ENCODE data around the gene SLC15A1.

The SLC15A1 gene

GRCh38 chr13:98775844-98776598, 23.5 kb upstream of the SLC15A1 start:
- TF ChIP-seq CTCF (IDR thresholded peaks at IDR 0.05; ENCODE audit: insufficient read depth, low read length, poor library complexity, severe bottlenecking): no peak
- H3K4me3 ChIP-seq (replicated peaks; ENCODE audit: low read depth, low read length): no peak overlapping the region
- DNase-seq (ENCODE audit: extremely low read depth, insufficient read length): no peak
- H3K36me3 ChIP-seq (ENCODE audit: control insufficient read depth, insufficient read depth, low read length): no peaks in the 10 kb centered on the region
- no peaks in the 10 kb centered on the region; the same call in 1 of the 2 replicates for H3K27me3 ChIP-seq (replicated peaks; ENCODE audit: control insufficient read depth, insufficient read depth, low read length)

GRCh38 chr13:98775386-98775785, 22.9 kb upstream of the SLC15A1 start:
- DNase-seq (ENCODE audit: extremely low read depth, insufficient read length): no peak
- no peak overlapping the region for H3K4me3 ChIP-seq (replicated peaks; ENCODE audit: low read depth, low read length)
- no peaks in the 10 kb centered on the region for H3K36me3 ChIP-seq (ENCODE audit: control insufficient read depth, insufficient read depth, low read length)
- TF ChIP-seq CTCF (IDR thresholded peaks at IDR 0.05; ENCODE audit: insufficient read depth, low read length, poor library complexity, severe bottlenecking): no peak
- no peaks in the 10 kb centered on the region; the same call in 1 of the 2 replicates for H3K27me3 ChIP-seq (replicated peaks; ENCODE audit: control insufficient read depth, insufficient read depth, low read length)

GRCh38 chr13:98774776-98775175, 22.3 kb upstream of the SLC15A1 start:
- Histone ChIP-seq H3K27me3 (replicated peaks; ENCODE audit: control insufficient read depth, insufficient read depth, low read length) (no peaks in the 10 kb centered on the region; the same call in 1 of the 2 replicates), H3K36me3 (ENCODE audit: control insufficient read depth, insufficient read depth, low read length) (no peaks in the 10 kb centered on the region), H3K4me3 (replicated peaks; ENCODE audit: low read depth, low read length) (no peak overlapping the region)
- DNase-seq (ENCODE audit: extremely low read depth, insufficient read length): no peak
- no peak for TF ChIP-seq CTCF (IDR thresholded peaks at IDR 0.05; ENCODE audit: insufficient read depth, low read length, poor library complexity, severe bottlenecking)

GRCh38 chr13:98773921-98774320, 21.4 kb upstream of the SLC15A1 start:
- TF ChIP-seq CTCF (IDR thresholded peaks at IDR 0.05; ENCODE audit: insufficient read depth, low read length, poor library complexity, severe bottlenecking): no peak
- Histone ChIP-seq H3K36me3 (ENCODE audit: control insufficient read depth, insufficient read depth, low read length) (no peaks in the 10 kb centered on the region), H3K27me3 (replicated peaks; ENCODE audit: control insufficient read depth, insufficient read depth, low read length) (no peaks in the 10 kb centered on the region; the same call in 1 of the 2 replicates), H3K4me3 (replicated peaks; ENCODE audit: low read depth, low read length) (no peak overlapping the region)
- no peak for DNase-seq (ENCODE audit: extremely low read depth, insufficient read length)

GRCh38 chr13:98772794-98773452, 20.5 kb upstream of the SLC15A1 start:
- H3K27me3 ChIP-seq (replicated peaks; ENCODE audit: control insufficient read depth, insufficient read depth, low read length): no peaks in the 10 kb centered on the region; the same call in 1 of the 2 replicates
- H3K4me3 ChIP-seq (replicated peaks; ENCODE audit: low read depth, low read length): no peak overlapping the region
- H3K36me3 ChIP-seq (ENCODE audit: control insufficient read depth, insufficient read depth, low read length): no peaks in the 10 kb centered on the region
- TF ChIP-seq CTCF (IDR thresholded peaks at IDR 0.05; ENCODE audit: insufficient read depth, low read length, poor library complexity, severe bottlenecking): peak; percentile 11
- DNase-seq (ENCODE audit: extremely low read depth, insufficient read length): no peak

Data from GM06990 (cell line).